ENCODE results near the gene CCL17. TPM values are rescaled to one million over a fixed set of nuclear protein-coding genes. Genes with fewer than 3 reads are reported as not detected.

CCL17 gene
- total and polyA plus RNA-seq, 10 of the 15 experiments (the other 5 are each of a cell fraction or from before 2014, with no cell fraction given): 1.2 to 84.9 (median 34.2) TPM

GRCh38 chr16:57388359-57389086, 16.0 kb upstream of the CCL17 start (continued):
- TF ChIP-seq MLLT1 (IDR thresholded peaks at IDR 0.05) (peak; percentile 40; the same call in 1 of the 2 replicates), TCF7 (IDR thresholded peaks at IDR 0.05; ENCODE audit: borderline replicate concordance) (peak; percentile 54), NFIC (IDR thresholded peaks at IDR 0.05; ENCODE audit: low read depth, low read length) (peak; percentile 97), ZBTB33 (IDR thresholded peaks at IDR 0.05) (no peak), TBL1XR1 (IDR thresholded peaks at IDR 0.05; ENCODE audit: low read depth, low read length) (0 out of 2 replicates have a peak, but pooled peaks have one; percentile 48), REST (IDR thresholded peaks at IDR 0.05; ENCODE audit: low read depth, low read length) (peak; percentile 41; the same call in 1 of the 2 replicates), ZZZ3 (IDR thresholded peaks at IDR 0.05; ENCODE audit: control insufficient read depth, insufficient read length, low read depth) (no peak), ESRRA (IDR thresholded peaks at IDR 0.05; ENCODE audit: low read length) (0 out of 2 replicates have a peak, but pooled peaks have one; percentile 26)
